Sigmoid colon (tissue), 7 donors: Measurements from ENCODE around the gene SAAL1. TPM values are rescaled to one million over a fixed set of nuclear protein-coding genes. Genes with fewer than 3 reads are reported as not detected.

Source experiments
- DNase-seq: peaks from one replicate; pipeline ENCODE4 v3.0.0-alpha.2; 2019
- H3K27ac ChIP-seq, 4 donors: fragments of 200-600 bp; sonication (generic); one replicate each; pipeline ENCODE4 v1.5.1; 2016 to 2019; ENCODE audit warnings: mild to moderate bottlenecking in 1 of 4
- H3K27me3 ChIP-seq, 3 donors: fragments of 200-600 bp; sonication (generic); one replicate each; pipeline ENCODE4 v1.5.1; 2019; ENCODE audit warnings: mild to moderate bottlenecking in 1 of 3
- H3K36me3 ChIP-seq, 4 donors: fragments of 200-600 bp; sonication (generic); one replicate each; pipeline ENCODE4 v1.5.1; 2016 to 2019
- H3K4me1 ChIP-seq, 4 donors: fragments of 200-600 bp; sonication (generic); one replicate each; pipeline ENCODE4 v1.5.1; 2017 to 2019
- H3K4me3 ChIP-seq, 4 donors: fragments of 200-600 bp; sonication (generic); one replicate each; pipeline ENCODE4 v1.5.1; 2017 to 2019; ENCODE audit warnings: mild to moderate bottlenecking in 2 of 4, moderate library complexity in 1 of 4
- H3K9me3 ChIP-seq, 4 donors: fragments of 200-600 bp in 3 of 4; sonication (generic) in 3 of 4; one replicate each; pipeline versions ENCODE4 v1.5.1 to v1.6.1; 2013 to 2019
- CTCF ChIP-seq, 4 experiments: fragments of 450-650 bp in 3 of 4; fragments of 200-600 bp in 1 of 4; IDR thresholded peaks; one replicate each; pipeline ENCODE4 v1.5.1; 2016 to 2019; ENCODE audit warnings: antibody characterized with exemption in 4 of 4, mild to moderate bottlenecking in 3 of 4, moderate library complexity in 2 of 4
- EP300 ChIP-seq, 4 donors: sonication (generic); formaldehyde crosslinking; IDR thresholded peaks; one replicate each; pipeline ENCODE4 v1.6.1; 2017; ENCODE audit warnings: antibody characterized with exemption in 4 of 4
- POLR2A ChIP-seq, 2 donors: fragments of 450-650 bp; IDR thresholded peaks; one replicate each; pipeline ENCODE4 v1.6.1; 2016; ENCODE audit warnings: antibody characterized with exemption in 2 of 2, mild to moderate bottlenecking in 2 of 2, moderate library complexity in 2 of 2
- POLR2AphosphoS5 ChIP-seq, 4 donors: sonication (generic); formaldehyde crosslinking; IDR thresholded peaks; one replicate each; pipeline ENCODE4 v1.6.1; 2017; ENCODE audit warnings: antibody characterized with exemption in 4 of 4
- WGBS, 2 donors: extraction: QIAGEN DNeasy Blood & Tissue Kit; methylation state at CpG; one replicate each; pipeline ENCODE4 v1.1.7; 2013; 5-methylcytosine and 5-hydroxymethylcytosine counted together
- intact Hi-C: fragments of 100-400 bp; cut with DNase I; formaldehyde crosslinking; loops from one replicate; pipeline ENCODE4 v1.15.1; 2023
- polyA plus RNA-seq, 3 donors: library from polyadenylated mRNA; stranded (reverse); fragments of 200-250 nt; gene quantifications; one replicate each; pipeline ENCODE4 v1.2.3, GENCODE V29; 2013
- total RNA-seq, 4 donors: library from RNA; depleted of rRNA; stranded (reverse); fragments of >200 nt; gene quantifications; one replicate each; pipeline ENCODE4 v1.1.0, GENCODE V29; 2016
- donor health status: healthy with polysubstance abuse.
- donor health status: Bipolar disorder and iron deficiency.
- donor health status: healthy.

Gene SAAL1
- total and polyA plus RNA-seq, 7 donors = 7.2 to 14.4 (median 11.5) TPM

GRCh38 chr11:18075444-18075843, 30.4 kb downstream of the SAAL1 start:
- TF ChIP-seq CTCF (IDR thresholded peaks at IDR 0.05) (no peak), POLR2AphosphoS5 (IDR thresholded peaks at IDR 0.05) (no peak), EP300 (IDR thresholded peaks at IDR 0.05) (no peak), POLR2A (IDR thresholded peaks at IDR 0.05) (no peak)
- DNase-seq = no peak
- intact Hi-C loops = no loop called here
- Histone ChIP-seq H3K27ac (no peak overlapping the region), H3K27me3 (no peaks in the 10 kb centered on the region), H3K36me3 (peaks cover 0 to 19% (median 5%) of the 10 kb centered on the region in 4 donors), H3K4me3 (no peak overlapping the region), H3K9me3 (no peaks in the 10 kb centered on the region), H3K4me1 (no peaks in the 10 kb centered on the region)
- 86 to 90% methylated on average over 3 of the region's 3 CpGs for WGBS, 2 donors

GRCh38 chr11:18071098-18071705, 34.7 kb downstream of the SAAL1 start:
- Histone ChIP-seq H3K4me1 (no peaks in the 10 kb centered on the region), H3K27me3 (no peaks in the 10 kb centered on the region), H3K4me3 (no peak overlapping the region), H3K36me3 (peaks cover 0 to 4% (median 0%) of the 10 kb centered on the region in 4 donors), H3K27ac (no peak overlapping the region), H3K9me3 (no peaks in the 10 kb centered on the region)
- WGBS, 2 donors = 60 to 76% methylated on average over 4 of the region's 4 CpGs
- no peak for DNase-seq
- no peak for TF ChIP-seq POLR2AphosphoS5 (IDR thresholded peaks at IDR 0.05)
- TF ChIP-seq CTCF (IDR thresholded peaks at IDR 0.05) = no peak
- TF ChIP-seq POLR2A (IDR thresholded peaks at IDR 0.05) = no peak
- TF ChIP-seq EP300 (IDR thresholded peaks at IDR 0.05) = no peak
- intact Hi-C loops = no loop called here

GRCh38 chr11:18067372-18067771, 38.5 kb downstream of the SAAL1 start:
- TF ChIP-seq POLR2AphosphoS5 (IDR thresholded peaks at IDR 0.05) (no peak), POLR2A (IDR thresholded peaks at IDR 0.05) (no peak), CTCF (IDR thresholded peaks at IDR 0.05) (no peak), EP300 (IDR thresholded peaks at IDR 0.05) (no peak)
- 94 to 95% methylated on average over 2 of the region's 2 CpGs for WGBS, 2 donors

GRCh38 chr11:18066626-18067025, 39.3 kb downstream of the SAAL1 start:
- H3K27ac ChIP-seq = no peak overlapping the region
- WGBS, 2 donors = 93 to 97% methylated on average over 2 of the region's 2 CpGs
- H3K27me3 ChIP-seq = no peaks in the 10 kb centered on the region
- H3K9me3 ChIP-seq = no peaks in the 10 kb centered on the region
- intact Hi-C loops = no loop called here
- no peaks in the 10 kb centered on the region for H3K36me3 ChIP-seq
- no peak overlapping the region for H3K4me3 ChIP-seq
- no peak for TF ChIP-seq EP300 (IDR thresholded peaks at IDR 0.05)
- no peak for TF ChIP-seq POLR2A (IDR thresholded peaks at IDR 0.05)
- no peak for TF ChIP-seq CTCF (IDR thresholded peaks at IDR 0.05)
- no peak for TF ChIP-seq POLR2AphosphoS5 (IDR thresholded peaks at IDR 0.05)
- DNase-seq = no peak
- no peaks in the 10 kb centered on the region for H3K4me1 ChIP-seq

More at GRCh38 chr11:18067372-18067771, 38.5 kb downstream of the SAAL1 start:
- Histone ChIP-seq H3K27me3 (no peaks in the 10 kb centered on the region), H3K4me1 (no peaks in the 10 kb centered on the region), H3K27ac (no peak overlapping the region), H3K36me3 (no peaks in the 10 kb centered on the region), H3K4me3 (no peak overlapping the region), H3K9me3 (no peaks in the 10 kb centered on the region)
- DNase-seq = no peak
- intact Hi-C loops = no loop called here

GRCh38 chr11:18065572-18065971, 40.3 kb downstream of the SAAL1 start:
- Histone ChIP-seq H3K36me3 (no peaks in the 10 kb centered on the region), H3K9me3 (no peaks in the 10 kb centered on the region), H3K27ac (no peak overlapping the region), H3K4me1 (no peaks in the 10 kb centered on the region), H3K27me3 (no peaks in the 10 kb centered on the region), H3K4me3 (no peak overlapping the region)
- intact Hi-C loops = no loop called here
- DNase-seq = no peak
- TF ChIP-seq POLR2A (IDR thresholded peaks at IDR 0.05) (no peak), CTCF (IDR thresholded peaks at IDR 0.05) (no peak), POLR2AphosphoS5 (IDR thresholded peaks at IDR 0.05) (no peak), EP300 (IDR thresholded peaks at IDR 0.05) (no peak)
- WGBS, 2 donors = 24 to 62% methylated on average over 8 of the region's 8 CpGs
